Panc1 (cell line): Measurements from ENCODE around the gene RANBP17.

Source experiments
- POLR2AphosphoS5 ChIP-seq: IDR thresholded peaks from 2 replicates; pipeline ENCODE4 v1.6.1; 2012; ENCODE audit warnings: mild to moderate bottlenecking, low read depth, low read length, moderate library complexity
- TCF7L2 ChIP-seq: IDR thresholded peaks from 2 replicates; pipeline ENCODE4 v1.6.1; 2011; ENCODE audit warnings: mild to moderate bottlenecking, low read depth, low read length, inconsistent platforms
- TF ChIP-seq, protein P1 (sequence below): fragments of 450-650 bp; IDR thresholded peaks from 2 replicates; pipeline ENCODE4 v1.5.1; 2017; ENCODE audit warnings: mild to moderate bottlenecking

DNA sequence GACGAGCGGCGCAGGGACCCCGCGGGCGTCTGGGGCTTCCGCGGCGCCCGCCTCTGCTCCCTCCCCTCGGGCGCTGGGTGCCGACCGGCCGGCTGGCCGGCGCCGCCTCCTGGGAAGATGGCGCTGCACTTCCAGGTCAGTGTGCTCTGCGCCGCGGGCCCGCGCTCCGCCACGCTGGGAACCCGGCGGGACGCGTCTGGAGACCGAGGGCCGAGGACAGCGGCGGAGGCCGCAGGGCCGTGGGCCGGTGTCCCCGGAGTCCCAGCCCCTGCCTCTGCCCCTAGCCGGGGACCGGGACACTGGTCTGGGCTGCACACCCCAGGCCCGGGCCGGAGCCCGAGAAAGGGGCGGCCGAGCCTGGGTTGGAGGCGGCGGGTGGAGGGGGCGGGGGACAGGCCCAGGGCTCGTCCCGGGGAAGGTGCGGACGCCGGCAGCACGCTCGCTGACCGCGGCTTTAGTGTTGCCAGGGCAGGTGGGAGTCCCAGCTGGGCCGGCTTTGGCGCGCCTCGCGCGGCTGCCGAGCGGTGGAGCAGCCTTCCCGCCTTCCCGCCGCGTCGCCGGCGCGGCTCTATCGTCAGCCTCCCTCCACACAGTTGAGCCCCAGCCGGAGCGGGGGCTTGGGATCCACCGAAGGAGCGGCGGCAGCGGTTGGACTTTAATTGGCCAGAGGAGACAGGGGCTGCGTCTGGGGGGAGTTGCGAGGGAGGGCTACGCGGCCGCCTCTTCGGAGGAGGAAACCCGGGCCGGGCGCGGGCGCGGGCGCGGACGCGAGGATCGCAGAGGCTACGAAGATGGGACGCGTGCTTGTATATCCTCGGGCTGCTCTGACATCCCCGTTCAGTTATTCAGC is at the start of gene RANBP17:
- TF ChIP-seq, protein P1, sequence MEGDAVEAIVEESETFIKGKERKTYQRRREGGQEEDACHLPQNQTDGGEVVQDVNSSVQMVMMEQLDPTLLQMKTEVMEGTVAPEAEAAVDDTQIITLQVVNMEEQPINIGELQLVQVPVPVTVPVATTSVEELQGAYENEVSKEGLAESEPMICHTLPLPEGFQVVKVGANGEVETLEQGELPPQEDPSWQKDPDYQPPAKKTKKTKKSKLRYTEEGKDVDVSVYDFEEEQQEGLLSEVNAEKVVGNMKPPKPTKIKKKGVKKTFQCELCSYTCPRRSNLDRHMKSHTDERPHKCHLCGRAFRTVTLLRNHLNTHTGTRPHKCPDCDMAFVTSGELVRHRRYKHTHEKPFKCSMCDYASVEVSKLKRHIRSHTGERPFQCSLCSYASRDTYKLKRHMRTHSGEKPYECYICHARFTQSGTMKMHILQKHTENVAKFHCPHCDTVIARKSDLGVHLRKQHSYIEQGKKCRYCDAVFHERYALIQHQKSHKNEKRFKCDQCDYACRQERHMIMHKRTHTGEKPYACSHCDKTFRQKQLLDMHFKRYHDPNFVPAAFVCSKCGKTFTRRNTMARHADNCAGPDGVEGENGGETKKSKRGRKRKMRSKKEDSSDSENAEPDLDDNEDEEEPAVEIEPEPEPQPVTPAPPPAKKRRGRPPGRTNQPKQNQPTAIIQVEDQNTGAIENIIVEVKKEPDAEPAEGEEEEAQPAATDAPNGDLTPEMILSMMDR = no peak
- no peak for TF ChIP-seq POLR2AphosphoS5
- no peak for TF ChIP-seq TCF7L2
